HepG2 (cell line): ENCODE measurements around the gene MAPK7. TPM values are rescaled to one million over a fixed set of nuclear protein-coding genes. Genes with fewer than 3 reads are reported as not detected.

Experiments
- ATF7 ChIP-seq, 2 experiments: fragments of 450-650 bp in 1 of 2; sonication (generic) in 1 of 2; formaldehyde crosslinking in 1 of 2; IDR thresholded peaks; 2 replicates each; pipeline versions ENCODE4 v1.4.0 to v1.6.1; 2016 to 2020; ENCODE audit warnings: antibody characterized with exemption in 1 of 2, mild to moderate bottlenecking in 1 of 2, missing genetic modification reagents in 1 of 2
- CBX2 ChIP-seq, 2 experiments: fragments of 200-600 bp in 1 of 2; sonication (generic); formaldehyde crosslinking in 1 of 2; IDR thresholded peaks; 2 replicates each; pipeline versions ENCODE4 v1.7.0 to v1.8.1; 2018 to 2022; ENCODE audit warnings: low read depth in 2 of 2, low read length in 1 of 2, mild to moderate bottlenecking in 1 of 2, missing genetic modification reagents in 1 of 2
- HDAC1 ChIP-seq: sonication (generic); formaldehyde crosslinking; IDR thresholded peaks from 2 replicates; pipeline ENCODE4 v1.5.1; 2020; ENCODE audit warnings: mild to moderate bottlenecking, missing genetic modification reagents
- MTERF4 ChIP-seq: sonication (generic); formaldehyde crosslinking; IDR thresholded peaks from 2 replicates; pipeline ENCODE4 v1.8.0; 2023; ENCODE audit warnings: mild to moderate bottlenecking, missing genetic modification reagents
- PAXIP1 ChIP-seq: sonication (generic); formaldehyde crosslinking; conservative IDR thresholded peaks from 2 replicates; pipeline ENCODE4 v1.4.0; 2020; ENCODE audit warnings: mild to moderate bottlenecking, missing genetic modification reagents, moderate library complexity
- RFX5 ChIP-seq: IDR thresholded peaks from 2 replicates; pipeline ENCODE4 v1.6.1; 2011; ENCODE audit warnings: low read depth, low read length, improper control_type of control experiment
- RFXAP ChIP-seq: sonication (generic); formaldehyde crosslinking; IDR thresholded peaks from 2 replicates; pipeline ENCODE4 v1.4.0; 2020; ENCODE audit warnings: missing genetic modification reagents, borderline replicate concordance
- TFDP1 ChIP-seq: IDR thresholded peaks from 2 replicates; pipeline ENCODE4 v1.6.1; 2016; ENCODE audit warnings: missing compliant biosample characterization, missing genetic modification reagents, borderline replicate concordance
- ZFP1 ChIP-seq: IDR thresholded peaks from 2 replicates; pipeline ENCODE4 v1.6.1; 2016
- ZNF260 ChIP-seq: sonication (generic); formaldehyde crosslinking; IDR thresholded peaks from 2 replicates; pipeline ENCODE4 v1.4.0; 2020; ENCODE audit warnings: missing genetic modification reagents, low read depth, mild to moderate bottlenecking, borderline replicate concordance
- ZNF468 ChIP-seq: sonication (generic); formaldehyde crosslinking; IDR thresholded peaks from 2 replicates; pipeline ENCODE4 v1.8.0; 2022; ENCODE audit warnings: mild to moderate bottlenecking, moderate library complexity, missing genetic modification reagents
- ZNF605 ChIP-seq: sonication (generic); formaldehyde crosslinking; IDR thresholded peaks from 2 replicates; pipeline ENCODE4 v1.8.0; 2022; ENCODE audit warnings: mild to moderate bottlenecking, missing genetic modification reagents
- ZNF646 ChIP-seq: sonication (generic); formaldehyde crosslinking; IDR thresholded peaks from 2 replicates; pipeline ENCODE4 v1.9.0; 2021; ENCODE audit warnings: mild to moderate bottlenecking, missing genetic modification reagents
- ZNF660 ChIP-seq: sonication (generic); formaldehyde crosslinking; IDR thresholded peaks from 2 replicates; pipeline ENCODE4 v1.5.1; 2020; ENCODE audit warnings: mild to moderate bottlenecking, low read depth, missing genetic modification reagents, borderline replicate concordance
- ZNF678 ChIP-seq: sonication (generic); formaldehyde crosslinking; IDR thresholded peaks from 2 replicates; pipeline ENCODE4 v1.4.0; 2020; ENCODE audit warnings: mild to moderate bottlenecking, missing genetic modification reagents
- ZNF841 ChIP-seq: sonication (generic); formaldehyde crosslinking; IDR thresholded peaks from 2 replicates; pipeline ENCODE4 v1.8.1; 2023; ENCODE audit warnings: missing genetic modification reagents, borderline replicate concordance
- polyA plus RNA-seq, 8 experiments: library from polyadenylated mRNA; depleted of rRNA in 3 of 8; stranded (reverse) in 7 of 8; unstranded in 1 of 8; fragments of >200 nt; fragmentation: Illumina TruSeq in 4 of 8; extraction: Trizol in 4 of 8; gene quantifications; 2 replicates each; pipeline versions ENCODE4 v1.2.1 to v1.2.3, GENCODE V29; 2011 to 2016; ENCODE audit warnings: low read depth in 4 of 8, missing spikeins in 1 of 8, mixed read lengths in 1 of 8; ENCODE audit not compliant: insufficient read depth in 1 of 8
- total RNA-seq, 5 experiments: library from RNA; depleted of rRNA; stranded (reverse); fragments of >200 nt; fragmentation: Illumina TruSeq; extraction: Trizol; gene quantifications; 2 replicates each; pipeline ENCODE4 v1.2.3, GENCODE V29; 2016; ENCODE audit warnings: low read depth in 1 of 5

Gene MAPK7
- total and polyA plus RNA-seq, 2 of the 13 experiments (the other 11 are each of a cell fraction or from before 2014, with no cell fraction given): 2.9 to 5.9 TPM

- TF ChIP-seq RFX5 (peak; percentile 82), PAXIP1 (CRISPR knock-in tag) (no peak), ZNF841 (CRISPR knock-in tag) (no peak), CBX2 (IDR thresholded peaks at IDR 0.05; ENCODE audit: low read depth, low read length) (no peak), CBX2 (CRISPR knock-in tag; IDR thresholded peaks at IDR 0.05; ENCODE audit: low read depth) (no peak), ZFP1 (CRISPR knock-in tag) (no peak), HDAC1 (CRISPR knock-in tag) (no peak; the same call in 1 of the 2 replicates), ATF7 (IDR thresholded peaks at IDR 0.05) (no peak), ATF7 (CRISPR knock-in tag; IDR thresholded peaks at IDR 0.05) (no peak), ZNF605 (peak; percentile 71; the same call in 1 of the 2 replicates), ZNF678 (CRISPR knock-in tag) (no peak), ZNF646 (CRISPR knock-in tag) (no peak), ZNF260 (no peak), ZNF468 (0 out of 2 replicates have a peak, but pooled peaks have one; percentile 85), MTERF4 (CRISPR knock-in tag) (no peak), RFXAP (CRISPR knock-in tag) (peak; percentile 84; the same call in 1 of the 2 replicates), ZNF660 (CRISPR knock-in tag) (no peak), TFDP1 (CRISPR knock-in tag) (peak; percentile 97)
These were observed 41.2 kb upstream of the MAPK7 start (continued) for GRCh38 chr17:19336938-19337711.
